Fibroblast of lung (primary cell): ENCODE results near the gene TMBIM6. TPM values are rescaled to one million over a fixed set of nuclear protein-coding genes. Genes with fewer than 3 reads are reported as not detected.

Source experiments
- DNase-seq, 2 donors: peaks; one replicate each; pipeline versions ENCODE4 v3.0.0 to v3.0.0-alpha.2; 2010; ENCODE audit warnings: low read depth in 2 of 2
- H2AFZ ChIP-seq: 2 replicates; pipeline ENCODE4 v1.5.1; 2012; ENCODE audit warnings: low read length, control low read depth, inconsistent platforms
- H3K27ac ChIP-seq: 2 replicates; pipeline ENCODE4 v1.5.1; 2011; ENCODE audit warnings: low read length, control low read depth; ENCODE audit not compliant: insufficient read depth
- H3K27me3 ChIP-seq: 2 replicates; pipeline ENCODE4 v1.5.1; 2011; ENCODE audit warnings: mild to moderate bottlenecking, low read length; ENCODE audit not compliant: control insufficient read depth, insufficient read depth
- H3K36me3 ChIP-seq: 2 replicates; pipeline ENCODE4 v1.5.1; 2011; ENCODE audit warnings: low read length; ENCODE audit not compliant: control insufficient read depth, insufficient read depth
- H3K4me1 ChIP-seq: 2 replicates; pipeline ENCODE4 v1.5.1; 2011; ENCODE audit warnings: low read length; ENCODE audit not compliant: control insufficient read depth, insufficient read depth; ENCODE audit errors: extremely low read depth
- H3K4me2 ChIP-seq: 2 replicates; pipeline ENCODE4 v1.5.1; 2011; ENCODE audit warnings: low read length, control low read depth; ENCODE audit not compliant: insufficient read depth; ENCODE audit errors: extremely low read depth
- H3K4me3 ChIP-seq, 4 experiments: fragments of 200-600 bp in 1 of 4; sonication (generic) in 1 of 4; replicated peaks in 1 of 4; 2 replicates each; pipeline ENCODE4 v1.5.1; 2011 to 2016; ENCODE audit warnings: low read length in 4 of 4, low read depth in 3 of 4, mild to moderate bottlenecking in 3 of 4, control low read depth in 2 of 4, inconsistent platforms in 1 of 4, mixed read lengths in 1 of 4; ENCODE audit not compliant: insufficient read depth in 1 of 4; ENCODE audit errors: control extremely low read depth in 1 of 4
- H3K79me2 ChIP-seq: 2 replicates; pipeline ENCODE4 v1.5.1; 2012; ENCODE audit warnings: mild to moderate bottlenecking, low read length, inconsistent platforms; ENCODE audit not compliant: control insufficient read depth, insufficient read depth
- H3K9ac ChIP-seq: 2 replicates; pipeline ENCODE4 v1.5.1; 2011; ENCODE audit warnings: mild to moderate bottlenecking, low read length, control low read depth; ENCODE audit not compliant: insufficient read depth
- H3K9me3 ChIP-seq: 2 replicates; pipeline ENCODE4 v1.5.1; 2012; ENCODE audit warnings: low read depth, low read length; ENCODE audit not compliant: control insufficient read depth, insufficient read depth
- H4K20me1 ChIP-seq: 2 replicates; pipeline ENCODE4 v1.5.1; 2011; ENCODE audit warnings: low read length; ENCODE audit not compliant: control insufficient read depth, insufficient read depth; ENCODE audit errors: extremely low read depth
- CTCF ChIP-seq, 2 donors: IDR thresholded peaks in 1 of 2; conservative IDR thresholded peaks in 1 of 2; 1 replicate in 1 of 2; 2 replicates in 1 of 2; pipeline ENCODE4 v1.5.1; 2011 to 2012; ENCODE audit warnings: low read length in 2 of 2, control low read depth in 1 of 2, inconsistent platforms in 1 of 2, low read depth in 1 of 2, mild to moderate bottlenecking in 1 of 2
- EZH2 ChIP-seq: IDR thresholded peaks from 2 replicates; pipeline ENCODE4 v1.5.1; 2012; ENCODE audit warnings: low read length, control low read depth, mild to moderate bottlenecking; ENCODE audit errors: missing control alignments
- polyA plus RNA-seq, 2 donors: library from polyadenylated mRNA; depleted of rRNA in 1 of 2; stranded (reverse) in 1 of 2; unstranded in 1 of 2; fragments of >200 nt; gene quantifications; 2 replicates each; pipeline ENCODE4 v1.2.1, GENCODE V29; 2011 to 2012; ENCODE audit warnings: missing spikeins in 1 of 2
- total RNA-seq: library from RNA; depleted of rRNA; stranded (reverse); fragments of >200 nt; gene quantifications from 2 replicates; pipeline ENCODE4 v1.2.1, GENCODE V29; 2014

Gene TMBIM6
- total and polyA plus RNA-seq, 2 donors (not counting 1 experiment from before 2014, with no cell fraction given): 432 to 879 TPM

GRCh38 chr12:49801141-49802063 is 60.0 kb downstream of the TMBIM6 start:
- Histone ChIP-seq H3K79me2 (no peaks in the 10 kb centered on the region), H3K27ac (no peak overlapping the region), H3K4me3 (no peak overlapping the region), H4K20me1 (no peaks in the 10 kb centered on the region), H2AFZ (no peak overlapping the region), H3K4me1 (no peaks in the 10 kb centered on the region), H3K36me3 (peaks cover 32% of the 10 kb centered on the region), H3K4me2 (no peak overlapping the region), H3K9ac (no peak overlapping the region), H3K9me3 (no peaks in the 10 kb centered on the region), H3K27me3 (no peaks in the 10 kb centered on the region)
- TF ChIP-seq EZH2 (no peak), CTCF (conservative IDR thresholded peaks at IDR 0.05 in 1 of 2, IDR thresholded peaks at IDR 0.05 in 1 of 2; ENCODE audit: low read depth in 1 of 2, low read length in 2 of 2) (no peak)
- no peak for DNase-seq

GRCh38 chr12:49803693-49804450 is 62.5 kb downstream of the TMBIM6 start:
- Histone ChIP-seq H3K4me3 (no peak overlapping the region), H3K4me1 (peaks cover under 1% of the 10 kb centered on the region), H4K20me1 (no peaks in the 10 kb centered on the region), H3K9me3 (no peaks in the 10 kb centered on the region), H3K27me3 (no peaks in the 10 kb centered on the region), H3K36me3 (peaks cover 29% of the 10 kb centered on the region), H2AFZ (no peak overlapping the region), H3K4me2 (no peak overlapping the region), H3K79me2 (peaks cover 7% of the 10 kb centered on the region), H3K27ac (no peak overlapping the region), H3K9ac (no peak overlapping the region)
- TF ChIP-seq EZH2 (no peak), CTCF (conservative IDR thresholded peaks at IDR 0.05 in 1 of 2, IDR thresholded peaks at IDR 0.05 in 1 of 2; ENCODE audit: low read depth in 1 of 2, low read length in 2 of 2) (no peak)
- no peak for DNase-seq

- Histone ChIP-seq H3K27ac (no peak overlapping the region), H3K79me2 (peaks cover 10% of the 10 kb centered on the region), H4K20me1 (no peaks in the 10 kb centered on the region), H3K9ac (no peak overlapping the region), H3K4me2 (no peak overlapping the region), H3K9me3 (no peaks in the 10 kb centered on the region), H2AFZ (no peak overlapping the region), H3K27me3 (no peaks in the 10 kb centered on the region), H3K36me3 (peaks cover 29% of the 10 kb centered on the region), H3K4me3 (no peak overlapping the region), H3K4me1 (peaks cover 9% of the 10 kb centered on the region)
- no peak for TF ChIP-seq CTCF (conservative IDR thresholded peaks at IDR 0.05 in 1 of 2, IDR thresholded peaks at IDR 0.05 in 1 of 2; ENCODE audit: low read depth in 1 of 2, low read length in 2 of 2)
- no peak for TF ChIP-seq EZH2
- DNase-seq: no peak
Observed at GRCh38 chr12:49804821-49805220, 63.5 kb downstream of the TMBIM6 start.
